Activated CD8-positive, alpha-beta memory T cell treated with anti-CD3 and anti-CD28 coated beads for 48 hours (primary cell): Measurements from ENCODE around the gene ATP23.

Experiments
- DNase-seq, 3 experiments: peaks; one replicate each; pipeline ENCODE4 v3.0.0-alpha.2; 2020; ENCODE audit warnings: low read depth in 2 of 3, low spot score in 2 of 3

ATP23 gene, protein sequence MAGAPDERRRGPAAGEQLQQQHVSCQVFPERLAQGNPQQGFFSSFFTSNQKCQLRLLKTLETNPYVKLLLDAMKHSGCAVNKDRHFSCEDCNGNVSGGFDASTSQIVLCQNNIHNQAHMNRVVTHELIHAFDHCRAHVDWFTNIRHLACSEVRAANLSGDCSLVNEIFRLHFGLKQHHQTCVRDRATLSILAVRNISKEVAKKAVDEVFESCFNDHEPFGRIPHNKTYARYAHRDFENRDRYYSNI

DNA sequence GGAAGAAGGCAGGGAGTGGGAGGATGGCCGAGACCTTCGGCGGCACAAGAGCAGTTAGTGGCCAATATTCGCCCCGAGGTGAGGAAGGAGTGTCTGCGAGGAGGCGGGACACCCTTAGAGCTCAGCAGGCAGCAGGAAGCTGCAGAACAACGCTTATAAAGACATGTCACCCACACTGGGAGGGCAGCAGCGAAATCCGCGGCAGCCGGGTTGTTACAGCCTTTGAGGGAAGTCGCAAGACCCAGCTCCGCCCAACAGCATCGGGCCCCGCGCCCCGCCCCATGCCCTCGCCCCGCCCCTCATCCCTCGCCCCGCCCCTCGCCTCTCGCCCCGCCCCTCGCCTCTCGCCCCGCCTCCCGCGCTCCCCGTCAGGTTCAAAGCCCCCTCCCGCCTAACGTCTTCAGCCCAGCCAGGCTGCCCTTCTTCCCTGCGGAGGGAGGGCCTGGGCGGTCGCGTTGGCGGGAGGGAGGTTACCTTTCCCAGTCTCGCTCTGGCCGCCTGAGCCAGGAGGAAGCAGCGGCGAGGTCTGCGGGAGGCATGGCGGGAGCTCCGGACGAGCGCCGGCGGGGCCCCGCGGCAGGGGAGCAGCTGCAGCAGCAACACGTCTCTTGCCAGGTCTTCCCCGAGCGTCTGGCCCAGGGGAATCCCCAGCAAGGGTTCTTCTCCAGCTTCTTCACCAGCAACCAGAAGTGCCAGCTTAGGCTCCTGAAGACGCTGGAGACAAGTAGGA, at the start of gene ATP23:
Gene ATP23, plus strand, starts transcription at position 403 of the 730 bp plus-strand sequence. Its CDS starts 135 bp downstream, at position 538.
- DNase-seq, result peak; percentile 78 to 82 (median 80)

DNA sequence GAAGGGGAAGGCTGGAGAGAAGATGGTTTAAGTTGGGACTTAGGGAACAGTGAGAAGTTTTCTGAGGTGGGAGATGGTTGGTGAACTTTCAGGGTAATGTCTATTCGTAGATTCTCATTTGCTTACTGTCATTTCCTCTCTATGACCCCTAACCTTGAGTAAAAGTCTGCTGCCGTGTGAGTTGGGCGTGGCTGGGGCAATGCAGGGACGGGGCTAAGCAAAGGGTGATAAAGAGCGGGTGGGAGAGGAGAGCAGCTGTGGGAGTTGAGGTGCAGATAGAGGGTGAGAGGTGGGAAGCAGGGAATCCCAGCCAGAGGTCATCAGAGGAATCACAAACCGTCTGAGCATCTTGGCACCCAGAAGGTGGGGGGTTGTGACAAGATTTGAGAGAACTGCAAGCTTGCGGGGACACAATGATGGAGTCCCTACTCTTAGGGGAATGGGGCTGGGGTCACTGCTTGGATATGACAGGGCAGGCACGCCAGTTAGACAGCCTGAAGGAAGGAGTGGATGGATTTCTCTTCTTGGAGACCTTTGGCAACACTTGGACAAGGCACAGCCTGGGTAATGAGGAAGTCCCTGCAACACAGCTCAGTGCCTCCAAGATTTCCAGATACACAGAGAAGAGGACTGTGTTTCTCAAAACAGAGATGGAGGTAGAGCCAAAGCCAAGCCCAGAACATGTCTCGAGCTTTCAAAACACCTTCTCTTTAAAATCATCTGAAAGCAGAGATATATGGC, 49.0 kb upstream of the ATP23 start:
- DNase-seq, result no peak

DNA sequence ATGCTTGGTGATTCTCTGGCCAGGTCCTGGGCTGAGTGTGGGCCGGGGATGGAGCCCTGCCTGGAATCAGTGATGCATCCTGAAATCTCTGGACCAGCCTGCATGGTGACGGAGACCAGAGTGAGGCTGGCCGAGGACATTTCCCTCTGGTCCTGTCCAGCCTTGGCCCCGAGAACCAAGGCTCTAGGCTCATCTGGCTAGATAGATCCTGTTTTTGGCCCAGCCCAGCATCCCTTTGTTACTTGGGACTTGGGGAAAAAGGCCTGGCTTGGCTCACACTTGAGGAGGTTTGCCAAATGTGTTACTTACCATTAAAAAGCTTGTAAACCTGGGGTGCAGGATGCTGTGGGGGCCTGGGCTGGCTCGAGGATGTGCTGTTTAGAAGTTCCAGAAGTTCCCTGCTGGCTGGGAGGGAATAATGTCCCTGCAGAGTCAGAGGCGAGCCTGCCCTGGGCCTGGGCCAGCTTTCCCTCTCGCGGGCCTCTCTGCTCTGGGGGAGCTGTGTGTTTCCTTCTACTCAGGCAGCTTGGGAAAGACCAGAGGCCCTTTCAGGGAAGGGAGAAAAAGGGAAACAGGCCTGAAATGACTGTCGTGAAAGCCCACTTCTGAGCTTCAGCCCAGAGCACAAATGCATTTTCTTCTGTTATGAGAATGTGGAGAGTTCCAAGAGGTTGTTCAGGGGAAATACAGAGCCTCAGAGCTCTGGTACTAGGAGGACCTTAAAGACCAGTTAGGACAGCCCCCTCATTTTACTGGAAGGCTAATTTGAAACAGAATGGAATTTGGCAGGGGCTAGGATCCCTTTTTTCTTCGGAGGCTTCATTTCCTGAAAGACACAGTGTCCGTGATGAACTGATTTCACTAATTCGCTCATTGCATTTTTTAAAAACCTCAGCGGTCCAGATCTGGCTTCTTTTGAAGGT, 47.7 kb upstream of the ATP23 start:
- DNase-seq, result no peak

DNA sequence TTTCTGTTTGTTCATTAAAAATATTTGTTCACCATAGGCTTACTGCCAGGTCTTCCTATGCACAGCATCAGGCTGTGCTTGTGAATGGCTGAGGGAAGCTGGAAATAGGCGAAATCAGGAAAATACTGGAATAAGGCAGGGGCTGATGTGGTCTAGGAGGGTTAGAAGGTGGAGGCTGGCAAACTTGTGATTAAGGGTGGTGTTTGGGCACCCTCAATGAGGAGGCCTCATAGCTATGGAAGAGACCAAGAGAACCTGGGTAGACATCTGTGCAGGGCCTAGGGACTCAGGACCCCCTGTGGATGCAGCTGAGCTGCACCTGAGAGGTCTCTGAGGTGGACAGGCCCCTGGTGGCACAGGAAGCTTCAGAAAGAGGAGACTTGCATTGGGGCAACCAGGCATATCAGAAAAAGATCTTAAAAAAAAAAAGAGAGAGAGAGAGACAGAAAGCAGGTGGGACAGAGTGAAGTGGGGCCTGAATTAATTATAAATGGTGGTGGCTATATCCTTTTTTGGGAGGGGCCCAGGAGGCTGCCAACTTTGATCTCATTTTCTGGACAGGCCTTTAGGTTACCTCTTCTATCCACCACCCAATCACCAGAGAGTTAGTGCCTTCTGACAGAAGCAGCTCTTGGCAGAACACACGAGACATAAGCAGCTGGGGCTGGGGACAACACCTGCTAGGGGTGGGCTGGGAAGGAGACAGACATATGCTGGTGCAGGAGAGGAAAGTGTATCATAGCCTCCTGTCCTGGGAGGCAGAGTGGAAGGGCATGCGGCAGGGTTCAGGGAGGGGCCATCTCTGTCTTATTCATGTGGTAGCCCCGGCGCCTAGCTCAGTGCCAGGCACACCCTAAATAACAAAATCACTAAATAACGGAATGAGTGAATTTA, 46.7 kb upstream of the ATP23 start:
- DNase-seq, result no peak

DNA sequence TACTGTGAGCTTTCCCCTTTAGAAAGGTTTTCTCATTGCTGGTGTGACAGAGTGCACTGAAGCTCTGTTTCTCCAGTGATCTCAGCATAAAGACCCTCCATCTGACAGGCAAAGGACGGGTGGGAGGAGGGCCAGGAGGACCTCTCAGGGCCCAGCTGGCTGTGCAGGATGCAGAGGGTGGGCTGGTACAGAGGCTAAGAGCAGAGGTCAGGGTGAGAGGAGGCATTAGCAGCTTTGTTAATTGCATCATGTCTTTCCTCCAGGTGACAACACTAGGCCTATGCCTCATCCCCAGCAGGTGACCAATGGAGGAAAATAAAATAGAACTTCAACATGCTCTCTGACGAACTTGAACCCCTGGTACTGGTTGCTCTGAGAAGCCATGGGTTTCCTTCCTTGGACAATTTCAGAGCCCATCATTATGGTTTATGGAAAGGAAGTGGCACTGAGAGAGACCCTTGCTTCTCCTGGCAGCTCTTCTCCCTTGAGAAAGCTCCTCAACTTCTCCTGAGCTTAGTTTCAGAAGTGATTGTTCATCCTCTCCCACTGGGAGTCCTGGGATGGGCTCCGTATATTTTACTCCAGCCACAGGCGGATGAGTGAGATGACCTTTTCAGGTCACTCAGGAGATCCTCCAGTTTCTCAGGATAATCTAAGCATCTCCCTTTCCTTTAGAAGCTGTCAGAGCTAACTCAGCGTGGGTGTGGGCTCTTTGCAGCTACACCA, 45.8 kb upstream of the ATP23 start:
- no peak for DNase-seq

DNA sequence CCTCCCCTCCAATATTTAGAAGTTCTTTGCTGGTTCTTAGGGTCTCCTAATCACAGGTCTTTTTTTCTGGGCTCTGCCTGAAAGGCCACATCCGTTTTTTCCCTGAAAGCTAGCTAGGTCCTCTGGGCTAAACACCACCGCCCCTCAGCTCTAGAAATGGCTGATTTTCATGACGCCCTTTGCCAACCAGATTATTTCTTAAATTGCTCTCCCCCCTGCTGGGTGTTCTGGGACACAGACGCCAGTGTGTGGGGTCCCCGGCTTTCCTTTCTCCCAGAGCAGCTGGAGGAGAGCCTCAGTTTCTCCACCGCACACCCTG, 45.3 kb upstream of the ATP23 start:
- DNase-seq, result no peak

DNA sequence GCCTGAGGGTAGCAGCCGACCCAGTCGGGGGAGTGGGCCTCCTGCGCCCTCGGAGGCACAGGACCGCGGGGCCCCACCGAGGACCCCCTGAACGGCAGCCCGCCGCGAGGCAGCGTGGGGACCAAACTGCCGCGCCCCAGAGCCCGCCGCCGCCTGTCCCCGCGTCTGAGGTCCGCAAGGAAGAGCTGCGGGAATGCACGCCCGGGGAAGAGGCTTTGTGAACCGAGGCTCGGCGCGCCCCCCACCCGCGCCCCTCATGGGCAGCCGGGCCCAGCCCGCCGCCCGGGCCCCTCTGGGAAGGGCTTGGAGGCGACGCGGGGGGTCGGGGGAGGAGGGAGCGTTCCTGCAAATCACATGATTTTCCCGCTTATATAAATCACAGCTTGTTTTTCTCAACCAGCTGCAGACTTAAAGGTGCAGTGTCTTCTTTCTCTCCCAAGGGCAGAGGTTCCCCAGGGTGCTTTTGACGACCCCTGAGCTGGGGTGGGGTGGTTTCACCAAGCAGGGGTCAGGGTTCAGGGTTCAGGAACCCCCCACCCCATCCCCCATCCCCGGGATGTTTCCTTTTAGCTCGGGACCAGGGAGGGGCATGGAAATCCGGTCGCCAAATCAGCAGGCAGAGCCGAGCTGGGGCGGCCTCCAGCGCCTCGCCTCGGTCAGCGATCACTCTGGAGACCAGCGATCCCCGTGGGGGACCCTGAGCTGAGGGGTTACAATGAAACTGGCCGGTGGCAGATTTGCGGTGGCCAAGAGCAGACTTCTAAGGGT, 44.7 kb upstream of the ATP23 start:
- DNase-seq, result no peak

DNA sequence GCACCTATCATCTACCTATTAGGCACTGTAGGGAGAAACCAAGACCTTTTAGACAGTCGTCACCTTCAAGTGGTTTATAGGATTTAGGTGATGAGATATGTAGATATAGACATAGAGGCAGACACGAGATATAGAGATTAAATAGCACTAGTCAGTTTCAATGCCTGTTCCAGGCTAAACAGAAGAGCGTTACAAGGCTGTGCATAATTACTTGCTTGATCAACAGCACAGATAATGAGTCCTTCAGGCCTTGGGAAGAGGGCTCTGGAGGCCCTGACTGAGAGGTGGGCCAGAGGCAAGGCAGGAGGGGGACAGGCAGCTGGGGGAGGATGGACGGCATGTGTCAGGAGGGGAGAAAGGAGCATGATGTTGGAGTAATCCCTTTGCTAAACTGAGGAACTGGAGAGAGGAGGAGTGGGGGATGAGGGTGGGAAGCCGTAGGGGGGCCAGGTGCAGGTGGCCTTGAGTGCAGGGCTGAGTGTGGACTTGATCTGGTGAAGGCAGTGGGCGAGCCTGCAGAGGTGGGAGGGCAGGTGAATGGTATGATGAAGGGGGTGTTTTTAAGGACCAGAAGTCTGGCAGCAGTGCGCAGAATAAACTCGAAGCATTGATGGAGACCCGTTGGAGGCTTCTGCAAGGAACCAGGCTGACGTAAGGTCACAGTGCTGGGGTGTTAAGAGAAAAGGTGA, 43.9 kb upstream of the ATP23 start:
- no peak for DNase-seq

DNA sequence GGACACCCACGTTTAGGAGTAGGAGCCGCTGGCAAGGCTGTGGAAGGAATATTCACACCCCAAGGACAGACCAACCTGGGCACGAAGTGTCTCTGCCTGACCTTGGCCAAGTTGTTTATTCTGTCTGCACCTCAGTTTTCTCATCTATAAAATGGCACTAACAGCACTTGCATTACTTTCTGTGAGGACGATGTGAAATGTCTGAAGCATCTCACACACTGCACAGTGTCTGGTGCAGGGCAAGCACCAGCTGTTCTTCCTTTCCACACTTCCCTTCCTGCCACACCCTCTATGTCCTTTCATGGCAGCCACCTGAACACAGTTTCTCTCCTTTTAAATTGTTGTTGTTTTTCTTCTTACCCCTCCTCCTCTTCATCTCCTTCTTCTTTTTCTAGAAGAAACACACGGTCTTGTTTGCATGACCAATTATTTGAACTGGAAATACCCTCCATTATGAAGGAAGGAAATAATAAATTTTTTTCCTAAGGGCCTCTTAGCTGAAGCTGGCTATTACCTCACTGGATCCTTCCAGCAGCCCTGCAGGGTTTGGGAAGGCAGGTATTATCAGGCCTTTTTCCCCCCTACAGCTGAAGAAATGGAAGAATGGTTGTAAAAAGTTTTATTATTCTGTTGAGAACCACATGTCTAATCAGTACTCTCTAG, 42.9 kb upstream of the ATP23 start:
- no peak for DNase-seq

DNA sequence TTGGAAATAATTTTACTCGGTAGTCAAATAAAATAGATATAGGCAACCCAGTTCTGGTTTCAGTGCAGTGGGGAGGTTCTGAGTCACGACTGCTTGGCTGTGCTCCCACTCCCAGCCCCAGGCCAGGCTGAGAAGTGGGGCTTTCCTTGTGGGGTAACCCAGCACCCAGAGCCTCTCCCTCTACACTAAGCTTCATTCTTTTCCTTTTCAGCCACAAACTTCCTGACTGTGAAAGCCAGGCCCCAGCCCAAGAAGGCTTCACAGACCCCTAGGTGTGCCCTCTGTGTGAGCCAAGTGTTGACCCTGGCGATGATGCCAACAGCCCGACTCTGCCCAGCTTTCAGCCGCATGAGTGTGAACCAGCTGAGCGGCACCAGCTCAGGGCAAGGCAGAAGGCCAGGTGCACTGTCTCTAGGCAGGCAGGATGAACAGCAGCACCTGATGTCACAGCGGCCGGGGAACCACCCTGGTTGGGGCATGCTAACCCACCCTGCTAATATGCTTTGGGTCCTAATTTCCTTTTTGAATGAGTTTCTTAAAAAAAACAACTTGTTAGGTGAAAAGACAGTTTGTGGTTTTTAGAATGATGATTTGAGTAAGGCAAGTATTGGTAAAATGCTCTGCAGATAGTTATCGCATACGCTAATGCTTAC, 42.2 kb upstream of the ATP23 start:
- DNase-seq, result peak; percentile 45 to 69 (median 54)

DNA sequence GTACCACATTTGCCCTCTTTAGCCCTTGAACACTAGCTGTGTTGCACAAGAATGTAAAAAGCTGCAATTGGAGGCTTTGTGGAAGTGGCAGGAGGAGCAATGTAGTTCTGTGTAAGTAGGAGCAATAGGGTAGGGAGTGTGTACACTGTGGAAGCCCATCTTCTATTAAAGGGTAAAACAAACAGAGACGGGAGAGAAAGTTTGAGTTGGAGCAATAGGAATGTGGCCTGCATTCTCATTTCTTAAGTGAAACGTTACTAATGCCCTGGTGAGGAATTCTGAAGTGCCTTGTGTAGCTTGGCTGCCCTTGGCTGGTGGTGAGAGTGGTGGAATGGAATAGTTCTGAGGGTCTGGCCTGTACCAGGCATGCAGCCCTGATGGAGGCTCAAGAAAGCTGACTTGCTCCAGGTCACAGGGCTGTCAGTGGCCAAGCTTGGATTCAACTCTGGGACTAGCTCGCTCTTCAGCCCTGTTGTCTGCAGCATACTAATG, 38.8 kb upstream of the ATP23 start:
- DNase-seq, result no peak

DNA sequence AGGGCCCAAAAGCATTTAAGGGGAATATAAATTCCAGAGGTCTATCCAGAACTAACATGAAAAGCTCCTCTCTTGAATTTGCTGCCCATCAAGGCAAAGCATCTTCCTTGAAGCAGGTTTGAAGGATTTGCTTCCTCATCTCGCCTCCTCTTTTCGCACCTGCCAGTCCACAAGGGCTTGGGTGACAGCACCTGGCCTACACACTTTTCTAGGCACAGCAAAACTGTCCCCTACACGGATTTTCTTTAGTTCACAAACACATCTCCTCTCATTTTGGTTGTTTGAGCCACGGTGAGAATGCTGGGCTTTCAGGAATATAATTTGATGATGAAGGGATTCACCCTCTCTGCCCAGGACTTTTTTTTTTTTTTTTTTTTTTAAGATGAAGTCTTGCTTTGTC, 36.9 kb upstream of the ATP23 start:
- DNase-seq, result no peak

DNA sequence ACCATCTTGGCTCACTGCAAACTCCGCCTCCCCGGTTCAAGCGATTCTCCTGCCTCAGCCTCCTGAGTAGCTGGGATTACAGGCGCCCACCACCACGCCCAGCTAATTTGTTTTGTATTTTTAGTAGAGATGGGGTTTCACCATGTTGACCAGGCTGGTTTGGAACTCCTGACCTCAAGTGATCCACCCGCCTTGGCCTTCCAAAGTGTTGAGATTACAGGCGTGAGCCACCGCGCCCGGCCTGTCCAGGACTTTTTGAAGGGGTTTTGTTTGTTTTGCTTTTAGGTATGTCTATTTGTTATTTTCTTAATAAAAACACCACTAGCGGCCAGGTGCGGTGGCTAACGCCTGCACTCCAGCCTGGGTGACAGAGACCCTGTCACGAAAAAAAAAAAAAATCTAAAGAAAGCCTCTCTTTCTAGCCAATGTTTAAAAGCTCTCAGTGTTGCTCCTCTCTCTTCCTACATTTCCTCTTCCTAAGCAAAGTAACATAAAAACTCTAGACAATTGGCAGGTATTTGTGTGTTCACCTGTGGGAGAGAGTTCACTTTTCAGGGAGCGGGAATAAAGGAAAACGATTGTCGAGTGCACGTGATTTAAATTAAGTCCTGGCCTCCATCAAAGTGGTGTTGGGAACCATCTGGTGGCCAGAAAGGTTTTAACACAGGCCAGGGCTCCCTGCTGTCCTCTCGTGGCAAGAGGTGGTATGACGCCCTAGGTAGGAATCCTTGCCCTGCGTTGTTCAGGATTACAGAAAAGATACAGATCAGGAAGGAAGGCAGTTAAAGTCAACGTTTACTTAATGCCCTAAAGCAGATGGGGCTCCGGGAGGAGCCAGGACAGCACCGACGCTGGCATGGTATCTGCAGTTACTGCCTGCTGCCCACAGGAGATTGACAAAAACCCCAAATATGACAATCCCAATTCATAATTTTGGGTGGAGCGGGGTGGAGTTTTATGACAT, 36.2 kb upstream of the ATP23 start:
- DNase-seq, result peak; percentile 48 to 74 (median 62)

DNA sequence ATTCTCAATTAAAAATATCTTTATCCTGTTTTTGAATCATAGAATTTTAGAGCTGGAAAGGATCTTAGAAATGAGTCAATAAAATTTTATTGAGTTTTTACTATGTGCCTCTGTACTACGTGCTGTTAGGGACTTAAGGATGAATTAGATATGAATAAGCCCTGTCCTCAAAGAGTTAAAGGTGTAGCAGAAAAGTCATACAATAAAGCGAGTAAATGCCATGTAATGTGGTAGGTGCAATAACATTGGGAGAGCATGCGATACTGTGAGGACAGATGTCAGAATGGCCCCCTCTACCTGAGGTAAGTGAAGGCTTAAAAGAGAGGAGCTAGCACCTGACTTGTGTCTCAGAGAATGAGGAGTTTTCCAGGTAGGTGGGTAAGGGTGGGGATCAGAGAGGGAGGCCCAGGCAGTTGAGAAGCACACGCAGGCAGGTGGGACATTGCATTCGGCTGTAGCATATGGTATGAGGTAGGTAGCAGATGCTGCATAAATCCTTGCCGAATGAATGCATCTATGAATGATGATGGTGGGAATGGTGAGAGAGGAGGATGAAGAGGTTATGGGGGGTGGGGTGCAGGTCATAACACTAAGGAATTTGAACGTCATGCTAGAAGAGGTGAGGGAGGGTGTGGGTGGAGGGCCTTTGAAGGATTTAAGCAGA, 35.4 kb upstream of the ATP23 start:
- DNase-seq, result no peak

DNA sequence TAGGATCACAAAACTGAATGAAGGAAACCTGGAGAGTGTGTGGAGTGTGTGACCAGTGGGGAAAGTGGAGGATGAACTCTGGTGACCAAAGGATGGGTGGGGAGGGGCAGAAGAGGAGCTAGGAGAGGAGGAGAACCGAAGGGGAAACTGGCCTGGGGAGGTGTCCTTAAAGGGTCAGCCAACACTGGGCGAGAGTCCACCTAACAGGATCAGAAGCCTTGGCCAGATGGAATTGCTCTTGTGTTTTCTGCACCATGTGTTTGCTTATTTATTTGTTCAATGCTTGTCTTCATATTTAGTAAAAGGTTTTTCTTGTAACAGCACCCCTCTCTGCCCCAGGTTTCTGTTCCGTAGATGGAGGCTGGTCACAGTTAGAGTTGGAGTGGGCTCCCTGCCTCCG, 34.5 kb upstream of the ATP23 start:
- no peak for DNase-seq
